IPS DF 6.9 (cell line): ENCODE results near the gene SCART1.

ENCODE experiments used
- DNase-seq: peaks from one replicate; pipeline ENCODE4 v3.0.0-alpha.2; 2013; ENCODE audit warnings: low read depth, low spot score
- H3K27ac ChIP-seq: one replicate; pipeline ENCODE4 v1.5.1; 2013; ENCODE audit warnings: low read length, control low read depth
- H3K27me3 ChIP-seq: 2 replicates; pipeline ENCODE4 v1.6.1; 2013; ENCODE audit warnings: mild to moderate bottlenecking, low read length; ENCODE audit not compliant: control insufficient read depth, insufficient read depth
- H3K36me3 ChIP-seq: 2 replicates; pipeline ENCODE4 v1.6.1; 2013; ENCODE audit warnings: low read length; ENCODE audit not compliant: control insufficient read depth, insufficient read depth
- H3K4me1 ChIP-seq: 2 replicates; pipeline ENCODE4 v1.6.1; 2013; ENCODE audit warnings: low read length; ENCODE audit not compliant: control insufficient read depth, insufficient read depth
- H3K4me3 ChIP-seq: 2 replicates; pipeline ENCODE4 v1.5.1; 2013; ENCODE audit warnings: mild to moderate bottlenecking, low read length
- H3K9me3 ChIP-seq: 2 replicates; pipeline ENCODE4 v1.6.1; 2013; ENCODE audit warnings: low read length, inconsistent platforms; ENCODE audit not compliant: control insufficient read depth, insufficient read depth
- WGBS: extraction: QIAGEN DNeasy Blood & Tissue Kit; methylation state at CpG from one replicate; pipeline ENCODE4 v1.1.7; 2013; ENCODE audit warnings: mixed read lengths, missing lambda C conversion rate; ENCODE audit not compliant: insufficient read length, insufficient coverage; 5-methylcytosine and 5-hydroxymethylcytosine counted together

Gene SCART1

GRCh38 chr10:133455611-133456031 is 1.9 kb downstream of the SCART1 start:
- peaks cover 29% of the 10 kb centered on the region for H3K9me3 ChIP-seq
- H3K27me3 ChIP-seq, result no peaks in the 10 kb centered on the region
- no peak overlapping the region for H3K4me3 ChIP-seq
- DNase-seq, result no peak
- no peaks in the 10 kb centered on the region for H3K4me1 ChIP-seq
- WGBS, result no CpG with 5 or more reads among the region's 7 CpGs
- H3K27ac ChIP-seq, result no peak overlapping the region
- H3K36me3 ChIP-seq, result peaks cover 2% of the 10 kb centered on the region; the same call in 1 of the 2 replicates

GRCh38 chr10:133456041-133456951 is 2.6 kb downstream of the SCART1 start:
- Histone ChIP-seq H3K27me3 (no peaks in the 10 kb centered on the region), H3K36me3 (peaks cover 2% of the 10 kb centered on the region; the same call in 1 of the 2 replicates), H3K9me3 (peaks cover 29% of the 10 kb centered on the region), H3K4me1 (no peaks in the 10 kb centered on the region), H3K4me3 (no peak overlapping the region; the same call in 1 of the 2 replicates), H3K27ac (no peak overlapping the region)
- no peak for DNase-seq
- WGBS, result no CpG with 5 or more reads among the region's 46 CpGs

- no peak overlapping the region for H3K4me3 ChIP-seq
- no peak overlapping the region for H3K27ac ChIP-seq
- peaks cover 2% of the 10 kb centered on the region; the same call in 1 of the 2 replicates for H3K36me3 ChIP-seq
- no peaks in the 10 kb centered on the region for H3K27me3 ChIP-seq
- no peak for DNase-seq
- no peaks in the 10 kb centered on the region for H3K4me1 ChIP-seq
- WGBS, result no CpG with 5 or more reads among the region's 34 CpGs
- peaks cover 32% of the 10 kb centered on the region for H3K9me3 ChIP-seq
These were observed 3.5 kb downstream of the SCART1 start for GRCh38 chr10:133457100-133457841.

GRCh38 chr10:133458021-133458709 is 4.4 kb downstream of the SCART1 start:
- Histone ChIP-seq H3K27me3 (no peaks in the 10 kb centered on the region), H3K4me1 (no peaks in the 10 kb centered on the region; the same call in 1 of the 2 replicates), H3K27ac (no peak overlapping the region), H3K9me3 (peaks cover 35% of the 10 kb centered on the region), H3K36me3 (peaks cover 2% of the 10 kb centered on the region; the same call in 1 of the 2 replicates), H3K4me3 (no peak overlapping the region; the same call in 1 of the 2 replicates)
- no CpG with 5 or more reads among the region's 40 CpGs for WGBS
- no peak for DNase-seq

GRCh38 chr10:133458710-133459453 is 5.1 kb downstream of the SCART1 start:
- WGBS, result no CpG with 5 or more reads among the region's 21 CpGs
- H3K27ac ChIP-seq, result no peak overlapping the region
- H3K36me3 ChIP-seq, result no peaks in the 10 kb centered on the region; the same call in 1 of the 2 replicates
- H3K4me1 ChIP-seq, result no peaks in the 10 kb centered on the region; the same call in 1 of the 2 replicates
- no peak for DNase-seq
- no peak overlapping the region for H3K4me3 ChIP-seq
- no peaks in the 10 kb centered on the region for H3K27me3 ChIP-seq
- peaks cover 32% of the 10 kb centered on the region for H3K9me3 ChIP-seq

GRCh38 chr10:133459454-133460207 is 5.9 kb downstream of the SCART1 start:
- H3K27me3 ChIP-seq, result no peaks in the 10 kb centered on the region
- no peak for DNase-seq
- no peaks in the 10 kb centered on the region; the same call in 1 of the 2 replicates for H3K36me3 ChIP-seq
- peaks cover 26% of the 10 kb centered on the region for H3K9me3 ChIP-seq
- H3K4me3 ChIP-seq, result no peak overlapping the region
- WGBS, result no CpG with 5 or more reads among the region's 81 CpGs
- no peaks in the 10 kb centered on the region; the same call in 1 of the 2 replicates for H3K4me1 ChIP-seq
- H3K27ac ChIP-seq, result no peak overlapping the region

GRCh38 chr10:133460208-133460769 is 6.5 kb downstream of the SCART1 start:
- WGBS, result no CpG with 5 or more reads among the region's 14 CpGs
- Histone ChIP-seq H3K27me3 (no peaks in the 10 kb centered on the region), H3K9me3 (peaks cover 27% of the 10 kb centered on the region), H3K27ac (no peak overlapping the region), H3K36me3 (no peaks in the 10 kb centered on the region; the same call in 1 of the 2 replicates), H3K4me3 (no peak overlapping the region), H3K4me1 (no peaks in the 10 kb centered on the region; the same call in 1 of the 2 replicates)
- no peak for DNase-seq

- DNase-seq, result no peak
- peaks cover 23% of the 10 kb centered on the region for H3K9me3 ChIP-seq
- no peaks in the 10 kb centered on the region for H3K27me3 ChIP-seq
- no CpG with 5 or more reads among the region's 7 CpGs for whole genome bisulfite sequencing
- no peaks in the 10 kb centered on the region; the same call in 1 of the 2 replicates for H3K4me1 ChIP-seq
- no peak overlapping the region for H3K27ac ChIP-seq
- no peaks in the 10 kb centered on the region; the same call in 1 of the 2 replicates for H3K36me3 ChIP-seq
- H3K4me3 ChIP-seq, result no peak overlapping the region
These were observed 7.3 kb downstream of the SCART1 start for GRCh38 chr10:133461027-133461426.

GRCh38 chr10:133461841-133462240 is 8.1 kb downstream of the SCART1 start:
- H3K27me3 ChIP-seq, result no peaks in the 10 kb centered on the region
- no peaks in the 10 kb centered on the region; the same call in 1 of the 2 replicates for H3K36me3 ChIP-seq
- DNase-seq, result no peak
- no peak overlapping the region for H3K4me3 ChIP-seq
- H3K9me3 ChIP-seq, result peaks cover 26% of the 10 kb centered on the region
- no CpG with 5 or more reads among the region's 8 CpGs for WGBS
- no peak overlapping the region for H3K27ac ChIP-seq
- no peaks in the 10 kb centered on the region; the same call in 1 of the 2 replicates for H3K4me1 ChIP-seq
